Measurements from ENCODE around the gene SLAIN1.

- TF ChIP-seq EZH2 (IDR thresholded peaks at IDR 0.05; ENCODE audit: insufficient read depth, poor library complexity, severe bottlenecking) (no peak), EZH2phosphoT487 (IDR thresholded peaks at IDR 0.05; ENCODE audit: insufficient read depth, low read depth) (no peak)
Measured at GRCh38 chr13:77810430-77810829, 112.9 kb downstream of the SLAIN1 start.

Measured in GM23248 (cell line).